ENCODE results near the gene ZNF287.
"Not testable (repeated sequence)": the region's sequence is repeated elsewhere in the genome, so short reads cannot be mapped to it uniquely, and the experiment has no call there.

Gene ZNF287

DNA sequence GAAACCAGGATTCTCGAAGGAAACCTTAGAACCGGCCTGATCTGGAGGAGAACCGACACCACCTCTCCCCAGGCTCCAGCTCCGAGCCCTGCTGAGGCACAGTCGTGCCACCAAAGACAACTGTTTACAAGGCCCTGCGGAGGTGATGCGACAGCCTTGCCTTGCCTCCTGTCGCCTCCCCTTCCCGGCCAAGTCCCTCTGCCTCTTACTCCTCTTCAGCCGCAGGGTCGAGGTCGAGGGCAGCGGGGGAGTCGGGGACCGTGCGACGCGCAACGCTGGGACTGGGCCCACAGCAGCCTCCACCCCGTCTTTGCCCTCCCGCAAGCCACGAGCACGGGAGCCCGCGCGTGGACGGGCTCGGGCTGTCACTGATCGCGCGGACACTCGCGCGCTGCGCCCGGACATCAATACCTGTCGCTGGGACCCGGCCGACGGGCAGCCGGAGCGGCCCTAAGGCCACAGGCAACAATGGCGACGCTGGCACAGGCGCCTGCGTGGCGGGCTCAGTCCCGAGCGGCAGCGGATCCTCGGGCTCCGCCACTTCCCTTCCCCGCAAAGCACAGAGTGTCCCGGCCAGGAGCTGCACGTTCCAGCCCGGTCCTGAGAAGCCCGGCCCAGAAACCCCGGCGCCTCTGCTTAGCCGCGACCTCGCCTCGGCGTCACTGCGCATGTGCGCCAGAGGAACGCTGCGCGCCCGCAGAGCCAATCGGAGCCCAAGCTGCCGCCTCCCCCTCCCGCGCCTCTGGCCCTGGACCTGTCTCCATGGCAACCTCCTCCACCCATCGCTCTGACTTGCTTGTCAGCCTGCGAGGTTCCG lies at the start of gene ZNF287:
TSS of gene ZNF287 (minus strand) at position 664 of the 817 bp plus-strand sequence. CDS start 1,473 bp downstream, outside the sequence.
- no peak for FAIRE-seq

GRCh38 chr17:16617481-16618060 lies 48.6 kb upstream of the ZNF287 start:
- FAIRE-seq, result no peak

GRCh38 chr17:16599537-16599936 lies 30.5 kb upstream of the ZNF287 start:
- FAIRE-seq, result no peak

DNA sequence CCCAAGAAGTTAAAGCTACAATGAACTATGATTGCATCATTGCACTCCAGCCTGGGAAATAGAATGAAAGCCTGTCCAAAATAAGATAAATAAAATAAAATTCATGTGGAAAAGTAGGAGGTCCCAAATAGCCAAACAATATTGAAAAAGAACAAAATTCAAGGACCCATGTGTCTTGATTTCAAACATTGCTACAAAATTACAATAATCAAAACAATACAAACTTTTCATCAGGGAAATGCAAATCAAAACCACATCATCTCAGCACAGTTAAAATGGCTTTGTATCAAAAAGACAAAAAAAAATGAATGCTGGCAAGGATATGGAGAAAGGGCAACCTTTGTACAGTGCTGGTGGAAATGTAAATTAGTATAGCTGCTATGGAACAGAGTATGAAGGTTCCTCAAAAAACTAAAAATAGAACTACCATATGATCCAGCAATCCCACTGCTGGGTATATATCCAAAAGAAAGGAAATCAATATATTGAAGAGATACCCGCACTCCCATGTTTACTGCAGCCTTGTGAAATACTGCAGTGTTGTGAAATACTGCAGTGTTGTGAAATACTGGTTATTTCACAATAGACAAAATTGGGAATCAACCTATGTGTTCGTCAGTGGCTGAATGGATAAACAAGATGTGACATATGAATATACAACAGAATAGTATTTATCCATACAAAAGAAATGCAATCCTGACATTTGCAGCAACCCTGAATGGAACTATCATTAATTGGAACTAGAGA lies 24.5 kb upstream of the ZNF287 start:
- FAIRE-seq, result no peak

DNA sequence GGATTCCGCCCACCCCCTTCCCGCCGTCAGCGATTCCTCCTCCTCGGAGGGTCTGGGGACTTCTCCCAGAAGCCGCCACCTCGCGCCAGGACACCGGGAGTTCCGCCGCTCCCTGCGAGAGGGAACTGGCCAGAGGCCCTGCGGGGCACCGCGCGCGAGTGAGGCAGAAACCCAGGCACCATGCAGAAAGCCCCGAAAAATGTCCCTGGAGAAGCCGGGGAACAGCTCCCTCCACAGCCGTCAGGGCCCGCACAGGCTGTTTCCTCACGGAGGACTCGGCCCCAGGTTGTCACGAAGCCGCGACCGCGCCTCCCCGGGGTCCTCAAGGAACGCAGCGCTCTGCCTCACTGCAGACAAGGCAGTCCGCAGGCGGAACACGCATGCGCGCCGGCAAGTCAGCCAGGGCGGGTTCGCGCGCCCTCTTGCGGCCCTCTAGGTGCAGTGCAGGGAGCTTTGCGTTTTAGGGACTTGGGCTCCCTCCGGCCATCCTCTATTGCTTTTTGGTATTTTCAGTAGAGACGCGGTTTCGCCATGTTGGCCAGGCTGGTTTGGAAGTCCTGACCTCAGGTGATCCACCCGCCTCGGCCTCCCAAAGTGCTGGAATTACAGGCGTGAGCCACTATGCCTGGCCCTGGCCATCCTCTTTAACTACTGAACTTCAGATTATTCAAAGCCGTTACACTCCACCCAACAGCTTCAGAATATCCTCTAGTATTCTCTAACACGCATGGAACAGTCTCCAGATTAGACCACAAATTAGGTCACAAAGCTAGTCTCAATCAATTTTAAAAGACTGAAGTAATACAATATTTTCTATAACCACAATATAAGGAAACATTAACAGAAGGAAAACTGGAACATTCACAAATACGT lies 20.3 kb upstream of the ZNF287 start:
- no peak for FAIRE-seq

- no peak for FAIRE-seq
These were observed 16.8 kb upstream of the ZNF287 start for GRCh38 chr17:16585796-16586195.

DNA sequence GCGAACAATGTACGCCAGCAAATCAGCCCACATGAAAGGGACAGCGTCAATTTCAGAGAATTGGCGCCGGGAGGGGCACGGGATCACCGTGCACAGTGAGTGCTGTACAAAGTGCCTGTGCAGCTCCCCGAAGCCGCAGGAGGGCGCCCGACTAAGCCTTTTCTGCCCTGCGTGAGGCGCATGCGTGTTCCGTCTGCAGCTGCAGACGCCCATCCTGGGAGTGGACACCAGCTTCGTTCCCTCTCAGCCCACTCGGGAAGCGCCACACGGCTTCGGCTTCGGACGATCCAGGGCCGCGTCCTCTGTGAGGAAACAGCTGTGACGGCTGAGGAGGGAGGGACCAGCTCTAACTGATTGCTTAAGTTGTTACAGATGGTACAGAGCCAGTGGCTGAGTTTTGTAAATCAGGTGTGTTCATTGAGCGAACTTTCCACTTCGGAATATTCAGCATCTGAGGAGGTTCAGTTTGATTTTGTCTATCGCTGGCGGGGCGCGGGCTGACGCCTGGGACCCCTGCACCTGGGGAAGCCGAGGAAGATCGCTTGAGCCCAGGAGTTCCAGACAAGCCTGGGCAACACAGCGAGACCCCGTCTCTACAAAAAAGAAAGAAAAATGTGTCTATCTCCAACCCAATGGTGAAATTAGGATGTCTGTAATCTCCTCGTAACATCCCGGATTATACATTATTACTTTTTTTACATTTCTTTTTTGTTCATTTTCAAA lies 15.4 kb upstream of the ZNF287 start:
- no peak for FAIRE-seq

- FAIRE-seq, result no peak
These were observed 14.8 kb upstream of the ZNF287 start for GRCh38 chr17:16583781-16584180.

GRCh38 chr17:16573466-16573865 lies 4.5 kb upstream of the ZNF287 start:
- no peak for FAIRE-seq

GRCh38 chr17:16569358-16569712 lies 331 bp upstream of the ZNF287 start:
- FAIRE-seq, result no peak

GRCh38 chr17:16552637-16553045 lies 16.4 kb downstream of the ZNF287 start:
- no peak for FAIRE-seq

DNA sequence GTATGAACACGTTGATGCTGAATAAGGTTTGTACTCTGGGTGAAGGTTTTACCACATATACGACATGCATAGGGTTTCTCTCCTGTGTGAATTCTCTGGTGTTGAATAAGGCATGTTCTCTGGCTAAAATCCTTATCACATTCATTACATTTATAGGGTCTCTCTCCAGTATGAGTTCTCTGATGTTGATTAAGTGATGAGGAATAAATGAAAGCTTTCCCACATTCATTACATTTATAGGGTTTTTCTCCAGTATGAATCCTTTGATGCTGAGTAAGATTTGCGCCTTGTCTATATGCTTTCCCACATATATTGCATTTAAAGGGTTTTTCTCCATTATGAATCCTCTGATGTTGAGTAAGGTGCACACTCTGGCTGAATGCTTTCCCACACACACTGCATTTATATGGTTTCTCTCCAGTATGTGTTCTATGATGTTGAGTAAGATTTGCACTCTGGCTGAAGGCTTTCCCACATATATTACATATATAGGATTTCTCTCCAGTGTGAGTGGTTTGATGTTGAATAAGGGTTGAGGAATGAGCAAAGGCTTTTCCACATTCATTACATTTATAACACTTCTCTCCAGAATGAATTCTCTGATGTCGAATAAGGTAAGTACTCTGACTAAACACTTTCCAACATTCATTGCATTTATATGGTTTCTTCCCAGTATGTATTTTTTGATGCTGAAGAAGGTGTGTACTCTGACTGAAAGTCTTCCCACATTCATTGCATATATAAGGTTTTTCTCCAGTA lies 16.9 kb downstream of the ZNF287 start:
- no peak for FAIRE-seq

DNA sequence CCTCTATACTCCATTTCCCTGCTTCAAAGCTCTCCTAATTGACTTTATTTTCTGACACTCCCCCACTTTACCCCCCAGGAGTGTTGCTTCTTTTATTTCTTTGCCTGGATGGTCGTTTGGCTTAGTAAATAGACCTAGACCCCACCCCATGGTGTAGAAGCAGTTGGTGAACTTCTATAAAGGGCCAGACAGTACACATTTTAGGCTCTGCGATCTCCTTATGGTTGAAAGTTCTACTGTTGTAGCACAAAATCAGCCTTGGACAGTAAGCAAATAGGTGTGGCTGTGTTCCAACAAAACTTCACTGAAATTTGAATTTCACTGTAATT lies 31.9 kb downstream of the ZNF287 start:
- no peak for FAIRE-seq

DNA sequence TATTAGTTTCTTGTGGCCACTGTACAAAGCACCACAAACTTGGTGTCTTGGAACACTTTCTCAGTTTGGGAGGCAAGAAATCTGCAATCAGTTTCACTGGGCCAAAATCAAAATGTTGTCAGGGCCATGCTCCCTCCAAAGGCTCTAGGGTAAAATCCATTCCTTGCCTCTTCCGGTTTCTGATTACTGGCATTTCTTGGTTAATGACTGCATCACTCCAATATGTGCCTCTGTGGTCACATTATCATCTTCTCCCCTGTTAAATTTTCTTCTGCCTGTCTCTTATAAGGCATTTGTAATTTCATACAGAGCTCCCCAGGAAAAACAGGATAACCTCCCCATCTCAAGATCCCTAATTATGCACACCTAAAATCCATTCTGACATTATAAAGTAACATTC lies 34.8 kb downstream of the ZNF287 start:
- FAIRE-seq, result no peak

DNA sequence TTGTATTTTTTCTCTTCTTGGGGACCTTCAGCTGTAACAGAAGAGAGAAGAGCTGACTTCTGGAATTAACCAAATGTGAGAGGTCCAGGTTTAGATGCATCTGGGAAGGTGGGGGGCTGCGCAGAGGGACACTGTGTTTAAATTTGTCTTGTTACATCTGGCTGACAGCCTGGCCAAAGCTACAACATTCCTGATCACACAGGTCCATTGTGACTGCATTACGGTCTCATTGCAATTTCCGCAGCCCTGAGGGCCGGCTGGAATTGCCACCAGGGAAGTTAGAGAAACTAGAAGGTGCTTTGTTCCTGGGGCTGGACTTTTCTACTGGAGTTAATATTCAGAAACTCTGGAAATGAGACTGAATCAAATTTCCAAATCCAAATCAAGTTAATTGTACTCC lies 39.1 kb downstream of the ZNF287 start:
- no peak for FAIRE-seq

DNA sequence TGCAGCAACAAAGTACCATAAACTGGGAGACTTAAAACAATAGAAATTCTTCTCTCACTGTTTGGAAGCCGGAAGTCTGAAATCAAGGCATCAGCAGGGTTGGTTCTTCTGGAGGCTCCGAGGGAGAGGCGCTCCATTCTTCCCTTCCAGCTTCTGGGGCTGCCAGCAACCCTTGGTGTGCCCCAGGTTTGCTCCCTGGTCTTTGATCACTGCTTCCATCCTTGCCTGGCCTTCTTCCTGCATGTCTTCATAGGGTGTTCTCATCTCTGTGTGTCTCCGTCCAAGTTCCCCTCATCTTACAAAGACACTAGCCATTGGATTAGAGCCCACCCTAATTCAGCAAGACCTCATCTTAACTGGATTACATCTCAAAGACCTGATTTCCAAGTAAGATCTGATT lies 41.7 kb downstream of the ZNF287 start:
- FAIRE-seq, result no peak

DNA sequence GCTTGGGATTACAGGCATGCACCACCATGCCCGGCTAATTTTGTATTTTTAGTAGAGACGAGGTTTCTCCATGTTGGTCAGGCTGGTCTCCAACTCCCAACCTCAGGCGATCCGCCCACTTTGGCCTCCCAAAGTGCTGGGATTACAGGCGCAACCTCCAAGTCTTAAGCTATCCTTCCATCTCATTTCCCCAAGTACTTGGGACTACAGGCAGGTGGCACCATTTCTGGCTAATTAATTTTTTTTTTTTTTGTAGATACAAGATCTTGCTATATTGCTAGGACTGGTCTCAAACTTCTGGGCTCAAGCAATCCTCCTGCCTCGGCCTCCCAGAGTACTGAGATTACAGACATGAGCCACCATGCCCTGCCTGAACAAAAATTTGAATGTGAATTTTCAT lies 43.4 kb downstream of the ZNF287 start:
- FAIRE-seq, result not testable (repeated sequence)

GRCh38 chr17:16521070-16521727 lies 47.8 kb downstream of the ZNF287 start:
- peak; percentile 91 for FAIRE-seq

- FAIRE-seq, result no peak
These were observed 50.0 kb downstream of the ZNF287 start for GRCh38 chr17:16519021-16519420.

- FAIRE-seq, result no peak
These were observed 51.5 kb downstream of the ZNF287 start for GRCh38 chr17:16517477-16517876.

GRCh38 chr17:16516594-16517051 lies 52.4 kb downstream of the ZNF287 start:
- FAIRE-seq, result no peak
